ENCODE results near the gene MTUS2.

Gene MTUS2

GRCh38 chr13:29535663-29536655, 715.8 kb downstream of the MTUS2 start:
- DNase-seq: no peak

- DNase-seq: no peak
Observed at GRCh38 chr13:29536853-29537252, 716.7 kb downstream of the MTUS2 start.

DNA sequence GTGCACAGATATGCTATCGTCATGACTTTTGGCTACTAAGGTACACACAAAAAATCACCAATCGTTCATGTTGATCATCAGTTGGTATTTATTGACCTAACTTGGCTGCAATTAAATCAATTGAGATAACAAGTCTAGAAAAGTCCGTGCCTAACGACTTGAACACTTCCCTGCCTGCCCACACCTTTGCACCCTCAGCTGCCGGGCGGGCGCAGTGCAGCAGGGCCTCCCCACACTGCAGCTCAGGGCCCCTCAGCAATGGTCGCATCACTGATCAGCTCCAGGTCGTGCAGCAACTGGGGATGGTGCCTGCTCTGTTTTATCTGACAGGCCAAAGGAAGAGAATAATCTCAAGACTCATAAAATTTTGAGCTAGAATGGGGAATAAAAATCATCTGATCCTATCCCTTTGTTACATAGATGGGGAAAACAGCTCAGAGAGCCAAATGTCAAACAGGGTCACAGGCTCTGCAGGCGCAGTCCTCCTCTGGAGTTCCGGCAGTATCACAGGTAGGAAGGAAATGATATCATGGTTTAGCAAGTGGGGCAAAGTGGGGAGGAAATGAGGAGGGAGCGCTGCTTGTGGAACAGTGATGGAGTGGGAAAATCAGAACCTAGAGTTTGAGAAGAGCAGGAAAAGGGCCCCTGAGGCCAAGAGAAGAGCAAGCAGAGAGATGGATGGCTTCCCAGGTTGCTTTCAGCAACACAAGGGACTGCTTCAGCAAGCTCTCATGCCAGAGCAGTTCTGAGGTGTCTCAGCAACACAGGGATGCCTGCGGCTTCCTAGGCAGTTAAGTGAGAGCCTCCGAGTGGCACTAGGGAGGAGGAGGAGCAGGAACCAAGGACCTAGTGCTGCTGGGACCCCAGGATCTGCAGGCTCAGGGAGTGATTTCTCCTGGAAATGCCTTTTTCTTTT, 717.9 kb downstream of the MTUS2 start:
- no peak for DNase-seq

DNA sequence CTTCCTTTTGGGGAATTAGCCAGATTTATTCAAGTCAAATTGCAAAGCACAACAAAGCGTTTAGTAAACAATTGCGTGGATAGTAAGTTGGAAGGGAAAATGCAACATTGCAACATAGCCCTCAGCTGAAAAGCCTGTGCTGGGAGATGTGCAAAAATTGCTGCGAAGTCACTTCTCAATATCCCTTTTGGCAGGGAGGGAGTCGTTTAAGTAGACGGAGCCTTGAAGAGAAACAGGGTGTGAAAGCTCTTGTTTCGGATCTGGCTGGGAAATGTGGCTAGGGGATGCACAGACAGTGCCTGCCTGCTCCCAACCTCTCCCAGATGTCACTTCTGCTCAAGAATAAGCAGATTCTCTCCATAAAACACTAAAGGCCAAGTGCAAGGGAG, 718.5 kb downstream of the MTUS2 start:
- DNase-seq: no peak

DNA sequence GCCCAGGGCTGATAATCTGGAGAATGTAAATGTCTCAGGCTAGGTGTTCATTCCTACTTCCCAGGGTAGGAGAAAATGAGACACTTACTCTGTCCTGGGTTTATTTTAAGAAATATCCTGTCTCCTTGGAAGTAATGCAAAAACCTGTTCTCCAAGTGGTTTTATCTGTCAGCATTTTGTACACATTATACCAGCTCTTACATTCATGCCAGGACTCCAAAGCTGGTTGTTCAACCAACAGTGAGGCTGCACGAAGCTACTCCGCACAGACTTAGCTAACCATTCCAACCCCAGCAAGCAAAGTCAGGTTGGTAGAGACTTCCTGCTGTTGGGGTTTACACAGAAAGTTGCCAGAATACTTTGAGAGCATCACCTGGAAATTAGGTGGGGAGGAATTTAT, 719.7 kb downstream of the MTUS2 start:
- no peak for DNase-seq

DNA sequence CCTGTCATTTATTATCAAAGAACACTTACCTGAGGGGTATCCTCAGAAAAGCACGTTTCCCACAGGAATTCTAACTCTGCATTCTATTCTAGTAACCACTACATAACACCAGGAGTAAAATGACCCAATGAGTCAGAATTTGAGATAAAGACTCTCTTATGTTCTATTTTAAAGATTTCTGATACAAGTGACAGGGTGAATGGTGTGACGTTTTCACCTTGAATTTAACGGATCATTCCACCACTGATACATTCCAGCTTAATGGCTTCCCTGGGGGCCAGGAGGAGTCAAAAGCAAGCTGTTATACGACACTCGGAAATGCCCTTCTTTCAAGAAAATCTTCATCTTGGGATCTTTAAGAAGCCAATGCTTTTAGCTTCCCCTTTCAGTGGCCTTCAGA, 720.2 kb downstream of the MTUS2 start:
- DNase-seq: no peak

DNA sequence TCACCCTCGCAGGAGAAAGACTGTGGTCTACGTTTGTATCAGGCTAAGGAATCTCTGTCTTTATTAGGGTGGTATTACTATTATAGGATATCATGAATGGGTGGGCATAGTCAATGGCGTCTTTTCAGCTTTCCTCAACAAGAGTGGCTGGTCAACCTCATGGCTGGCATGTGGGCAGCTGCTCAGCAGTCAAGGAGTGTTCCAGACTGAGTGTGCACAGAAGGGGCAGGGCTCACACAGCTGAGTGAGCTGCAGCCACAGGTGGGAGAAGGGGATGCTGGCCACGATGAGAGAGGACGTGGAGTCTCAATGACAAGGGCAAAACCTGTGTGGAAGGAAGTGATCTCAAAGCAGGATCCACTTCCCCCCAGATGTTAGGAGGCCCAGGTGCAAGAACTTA, 720.7 kb downstream of the MTUS2 start:
- DNase-seq: no peak

DNA sequence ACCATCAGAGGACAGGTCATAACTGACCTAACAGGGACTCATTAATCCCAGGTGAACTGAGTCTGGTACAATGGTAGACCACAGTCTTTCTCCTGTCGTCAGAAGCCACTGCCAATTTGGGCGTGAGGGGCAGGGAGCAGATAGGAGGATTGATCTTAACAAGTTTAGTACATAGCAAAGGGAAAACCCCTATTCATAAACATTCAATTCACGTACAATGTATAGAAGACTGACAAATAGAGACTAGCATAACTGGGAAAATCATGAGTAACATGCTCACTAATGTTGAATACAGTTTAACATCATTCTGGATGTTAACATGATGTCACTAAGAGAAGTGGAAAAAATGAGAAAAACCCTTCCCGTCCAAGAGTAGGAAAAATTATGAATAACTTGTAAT, 721.3 kb downstream of the MTUS2 start:
- DNase-seq: no peak

DNA sequence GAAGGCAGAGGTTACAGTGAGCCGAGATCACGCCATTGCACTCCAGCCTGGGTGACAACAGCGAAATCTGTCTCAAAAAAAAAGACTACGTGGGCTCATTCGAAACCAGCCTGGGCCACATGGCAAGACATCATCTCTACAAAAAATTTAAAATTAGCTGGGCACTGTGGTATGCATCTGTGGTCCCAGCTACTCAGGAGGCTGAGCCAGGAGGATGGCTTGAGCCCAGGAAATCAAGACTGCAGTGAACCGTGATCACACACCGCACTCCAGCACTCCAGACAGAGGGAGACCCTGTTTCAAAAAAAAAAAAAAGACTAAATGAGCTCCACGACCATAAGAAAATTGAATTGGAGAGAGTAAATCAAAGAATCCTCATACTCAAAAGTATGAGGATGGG, 722.2 kb downstream of the MTUS2 start:
- DNase-seq: no peak

- peak; percentile 15 to 22 for DNase-seq
Observed at GRCh38 chr13:29543230-29544215, 723.4 kb downstream of the MTUS2 start.

- DNase-seq: no peak
Observed at GRCh38 chr13:29545988-29546387, 725.8 kb downstream of the MTUS2 start.

GRCh38 chr13:29546662-29547061, 726.5 kb downstream of the MTUS2 start:
- no peak for DNase-seq

DNA sequence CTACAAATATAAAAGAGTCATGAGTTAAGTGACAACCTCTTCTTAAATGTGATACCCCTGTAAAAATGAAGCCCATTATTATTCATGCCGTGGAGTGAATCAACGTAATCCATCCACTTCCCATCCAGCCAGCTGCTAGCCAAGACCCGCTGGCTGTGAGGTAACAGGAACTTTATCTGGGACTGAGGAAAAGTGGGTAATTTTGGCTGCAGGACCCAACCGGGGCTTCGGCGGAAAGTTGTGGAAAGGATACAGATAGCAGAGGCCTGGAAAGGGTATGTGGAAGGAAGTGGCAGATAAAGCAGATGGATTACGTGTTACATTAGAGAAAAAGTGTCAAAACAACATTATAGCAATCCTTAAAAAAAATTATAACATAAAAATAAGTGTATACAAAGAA, 727.0 kb downstream of the MTUS2 start:
- no peak for DNase-seq

GRCh38 chr13:29548722-29549121, 728.6 kb downstream of the MTUS2 start:
- no peak for DNase-seq

DNA sequence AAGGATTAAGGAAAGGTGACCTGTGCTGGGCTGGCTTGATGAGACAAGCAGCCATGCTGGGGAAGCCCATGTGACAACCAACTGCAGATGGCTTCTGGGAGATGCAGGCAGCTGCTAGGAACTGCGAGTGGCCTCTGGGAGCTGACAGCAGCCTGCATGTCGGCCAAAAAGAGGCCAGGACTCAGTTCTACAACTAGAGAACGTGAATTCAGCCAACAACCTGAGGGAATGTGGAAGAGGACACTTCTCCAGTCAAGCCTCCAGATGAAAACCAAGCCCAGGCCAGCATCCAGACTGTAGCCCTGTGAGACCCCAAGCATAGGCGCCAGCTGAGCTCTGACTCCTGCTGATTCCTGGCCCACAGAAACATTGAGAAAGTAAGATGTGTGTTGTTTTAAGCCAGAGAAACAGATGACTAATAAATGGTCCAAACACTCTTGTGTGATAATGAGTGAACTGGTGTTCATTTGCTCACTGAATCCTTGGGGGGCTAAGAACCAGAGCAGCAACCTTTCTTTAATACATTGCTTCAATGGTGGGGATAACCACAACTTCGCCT, 730.4 kb downstream of the MTUS2 start:
- no peak for DNase-seq

- no peak for DNase-seq
Observed at GRCh38 chr13:29551214-29551613, 731.1 kb downstream of the MTUS2 start.

All from activated CD4-positive, alpha-beta T cell treated with anti-CD3 and anti-CD28 coated beads for 4 hours (primary cell).